Trophoblast cell (in vitro differentiated cells and primary cell): ENCODE results near the gene ATXN1.

Source experiments
- DNase-seq, 2 donors: peaks; one replicate each; pipeline ENCODE4 v3.0.0-alpha.2; 2016
- H2AFZ ChIP-seq: 2 replicates; pipeline ENCODE4 v1.6.1; 2013; ENCODE audit warnings: low read length, moderate library complexity, mild to moderate bottlenecking; ENCODE audit not compliant: insufficient read depth, poor library complexity
- H2AK5ac ChIP-seq: 2 replicates; pipeline ENCODE4 v1.6.1; 2013; ENCODE audit warnings: mild to moderate bottlenecking, low read length
- H2BK120ac ChIP-seq: 2 replicates; pipeline ENCODE4 v1.6.1; 2013; ENCODE audit warnings: low read length, mild to moderate bottlenecking, moderate library complexity; ENCODE audit not compliant: insufficient read depth, poor library complexity
- H2BK12ac ChIP-seq: 2 replicates; pipeline ENCODE4 v1.6.1; 2013; ENCODE audit warnings: mild to moderate bottlenecking, low read length, moderate library complexity
- H2BK5ac ChIP-seq: 2 replicates; pipeline ENCODE4 v1.6.1; 2013; ENCODE audit warnings: low read length, low read depth, moderate library complexity, mild to moderate bottlenecking; ENCODE audit not compliant: poor library complexity
- H3K14ac ChIP-seq: 2 replicates; pipeline ENCODE4 v1.6.1; 2013; ENCODE audit warnings: mild to moderate bottlenecking, low read length
- H3K18ac ChIP-seq: 2 replicates; pipeline ENCODE4 v1.6.1; 2013; ENCODE audit warnings: mild to moderate bottlenecking, low read length
- H3K23ac ChIP-seq: 2 replicates; pipeline ENCODE4 v1.6.1; 2013; ENCODE audit warnings: low read length
- H3K27ac ChIP-seq: 2 replicates; pipeline ENCODE4 v1.5.1; 2013; ENCODE audit warnings: low read depth, mild to moderate bottlenecking, inconsistent platforms, low read length, moderate library complexity
- H3K27me3 ChIP-seq: 2 replicates; pipeline ENCODE4 v1.6.1; 2013; ENCODE audit warnings: inconsistent platforms, mild to moderate bottlenecking, low read length, moderate library complexity; ENCODE audit not compliant: insufficient read depth
- H3K36me3 ChIP-seq, 2 experiments: 1 replicate in 1 of 2; 2 replicates in 1 of 2; pipeline ENCODE4 v1.6.1; 2013; ENCODE audit warnings: low read length in 2 of 2, mild to moderate bottlenecking in 2 of 2, moderate library complexity in 1 of 2; ENCODE audit not compliant: insufficient read depth in 2 of 2, control insufficient read depth in 1 of 2
- H3K4ac ChIP-seq: 2 replicates; pipeline ENCODE4 v1.6.1; 2013; ENCODE audit warnings: low read depth, mild to moderate bottlenecking, low read length, moderate library complexity
- H3K4me1 ChIP-seq, 2 experiments: 1 replicate in 1 of 2; 2 replicates in 1 of 2; pipeline ENCODE4 v1.6.1; 2013; ENCODE audit warnings: low read length in 2 of 2, mild to moderate bottlenecking in 2 of 2, moderate library complexity in 1 of 2; ENCODE audit not compliant: insufficient read depth in 2 of 2, control insufficient read depth in 1 of 2
- H3K4me2 ChIP-seq: 2 replicates; pipeline ENCODE4 v1.6.1; 2013; ENCODE audit warnings: inconsistent platforms, mild to moderate bottlenecking, low read length, moderate library complexity
- H3K4me3 ChIP-seq: 2 replicates; pipeline ENCODE4 v1.5.1; 2013; ENCODE audit warnings: mild to moderate bottlenecking, low read depth, low read length, inconsistent platforms
- H3K79me1 ChIP-seq: one replicate; pipeline ENCODE4 v1.6.1; 2013; ENCODE audit warnings: low read length
- H3K79me2 ChIP-seq: 2 replicates; pipeline ENCODE4 v1.6.1; 2013; ENCODE audit warnings: low read length, mild to moderate bottlenecking; ENCODE audit not compliant: control insufficient read depth, insufficient read depth, poor library complexity
- H3K9ac ChIP-seq: 2 replicates; pipeline ENCODE4 v1.6.1; 2013; ENCODE audit warnings: mild to moderate bottlenecking, low read length
- H3K9me3 ChIP-seq: 2 replicates; pipeline ENCODE4 v1.6.1; 2013; ENCODE audit warnings: low read depth, mild to moderate bottlenecking, control low read depth, inconsistent platforms, low read length; ENCODE audit not compliant: insufficient read depth
- H4K12ac ChIP-seq: 2 replicates; pipeline ENCODE4 v1.6.1; 2013; ENCODE audit warnings: low read depth, mild to moderate bottlenecking, low read length, moderate library complexity
- H4K8ac ChIP-seq: 2 replicates; pipeline ENCODE4 v1.6.1; 2013; ENCODE audit warnings: low read depth, mild to moderate bottlenecking, low read length, moderate library complexity
- H4K91ac ChIP-seq: one replicate; pipeline ENCODE4 v1.6.1; 2013; ENCODE audit warnings: low read depth, mild to moderate bottlenecking, low read length, moderate library complexity
- whole genome bisulfite sequencing: extraction: QIAGEN DNeasy Blood & Tissue Kit; methylation state at CpG from one replicate; pipeline ENCODE4 v1.1.7; 2013; ENCODE audit warnings: missing lambda C conversion rate; ENCODE audit not compliant: insufficient read length, insufficient coverage; ENCODE audit errors: extremely low coverage; 5-methylcytosine and 5-hydroxymethylcytosine counted together

ATXN1 gene

GRCh38 chr6:16591396-16592222 lies 169.7 kb downstream of the ATXN1 start:
- Histone ChIP-seq H3K36me3 (no peaks in the 10 kb centered on the region), H4K8ac (no peak overlapping the region), H3K4ac (no peak overlapping the region)

GRCh38 chr6:16585805-16586204 lies 175.5 kb downstream of the ATXN1 start:
- Histone ChIP-seq H2AK5ac (no peak overlapping the region), H2BK5ac (no peak overlapping the region), H3K4ac (no peak overlapping the region), H3K14ac (no peak overlapping the region), H2AFZ (no peak overlapping the region), H3K4me3 (no peak overlapping the region), H2BK12ac (no peak overlapping the region), H3K27ac (no peak overlapping the region), H4K12ac (no peak overlapping the region), H3K27me3 (no peaks in the 10 kb centered on the region), H3K18ac (no peak overlapping the region), H4K8ac (no peak overlapping the region), H3K4me2 (no peak overlapping the region), H3K36me3 (peaks cover 2% of the 10 kb centered on the region in 2 experiments), H3K79me1 (no peaks in the 10 kb centered on the region), H3K79me2 (no peaks in the 10 kb centered on the region), H4K91ac (no peak overlapping the region), H3K23ac (no peak overlapping the region), H3K9me3 (no peaks in the 10 kb centered on the region), H3K4me1 (peaks cover 3% of the 10 kb centered on the region in 2 experiments), H2BK120ac (no peak overlapping the region), H3K9ac (no peak overlapping the region)
- WGBS, result no CpG with 5 or more reads among the region's 6 CpGs
- DNase-seq, result peak in 1 of 2 donors; percentile 31

More at GRCh38 chr6:16591396-16592222, 169.7 kb downstream of the ATXN1 start:
- no peak overlapping the region for H3K18ac ChIP-seq
- H2BK12ac ChIP-seq, result no peak overlapping the region
- no peak overlapping the region for H3K9ac ChIP-seq
- H2AK5ac ChIP-seq, result no peak overlapping the region
- H3K27me3 ChIP-seq, result no peaks in the 10 kb centered on the region
- H3K23ac ChIP-seq, result no peak overlapping the region
- no peak overlapping the region for H2BK120ac ChIP-seq
- no peak overlapping the region for H3K4me3 ChIP-seq
- no peaks in the 10 kb centered on the region for H3K9me3 ChIP-seq
- no peak overlapping the region for H2BK5ac ChIP-seq
- H3K27ac ChIP-seq, result no peak overlapping the region
- no peak overlapping the region for H2AFZ ChIP-seq
- WGBS, result no CpG with 5 or more reads among the region's 11 CpGs
- no peak overlapping the region for H3K4me2 ChIP-seq
- H3K79me1 ChIP-seq, result no peaks in the 10 kb centered on the region
- peaks cover 3% of the 10 kb centered on the region in 2 experiments for H3K4me1 ChIP-seq
- DNase-seq, result no peak
- no peak overlapping the region for H4K12ac ChIP-seq
- H3K14ac ChIP-seq, result no peak overlapping the region
- no peaks in the 10 kb centered on the region for H3K79me2 ChIP-seq
- H4K91ac ChIP-seq, result no peak overlapping the region

- Histone ChIP-seq H3K79me2 (no peaks in the 10 kb centered on the region), H2BK5ac (no peak overlapping the region), H3K4me2 (no peak overlapping the region), H3K9me3 (no peaks in the 10 kb centered on the region), H3K4me1 (peaks cover 3% of the 10 kb centered on the region in 2 experiments), H2BK120ac (no peak overlapping the region), H3K23ac (no peak overlapping the region), H3K27ac (no peak overlapping the region), H3K27me3 (no peaks in the 10 kb centered on the region), H3K18ac (no peak overlapping the region), H3K9ac (no peak overlapping the region), H2AFZ (no peak overlapping the region), H2BK12ac (no peak overlapping the region), H3K4me3 (no peak overlapping the region), H2AK5ac (no peak overlapping the region), H3K14ac (no peak overlapping the region), H3K4ac (no peak overlapping the region), H4K91ac (no peak overlapping the region), H4K8ac (no peak overlapping the region), H3K79me1 (no peaks in the 10 kb centered on the region), H4K12ac (no peak overlapping the region), H3K36me3 (peaks cover 2% of the 10 kb centered on the region in 2 experiments)
- WGBS, result no CpG with 5 or more reads among the region's 12 CpGs
- no peak for DNase-seq
Observed at GRCh38 chr6:16583144-16583762, 178.0 kb downstream of the ATXN1 start.

- Histone ChIP-seq H2BK5ac (no peak overlapping the region), H3K4me3 (no peak overlapping the region), H2AK5ac (no peak overlapping the region), H3K23ac (no peak overlapping the region), H3K79me1 (no peaks in the 10 kb centered on the region), H2BK120ac (no peak overlapping the region), H3K14ac (no peak overlapping the region), H3K4me2 (no peak overlapping the region), H4K8ac (no peak overlapping the region), H3K9me3 (no peaks in the 10 kb centered on the region), H3K18ac (no peak overlapping the region), H2AFZ (no peak overlapping the region), H3K9ac (no peak overlapping the region), H3K36me3 (peaks cover 2% of the 10 kb centered on the region in 2 experiments), H4K12ac (no peak overlapping the region), H3K4ac (no peak overlapping the region), H3K79me2 (no peaks in the 10 kb centered on the region), H2BK12ac (no peak overlapping the region), H3K4me1 (no peaks in the 10 kb centered on the region), H3K27me3 (no peaks in the 10 kb centered on the region), H4K91ac (no peak overlapping the region), H3K27ac (no peak overlapping the region)
- DNase-seq, result no peak
- WGBS, result no CpG with 5 or more reads among the region's 3 CpGs
Observed at GRCh38 chr6:16582446-16583143, 178.7 kb downstream of the ATXN1 start.
